ENCODE results near the gene OPN1LW. TPM values are rescaled to one million over a fixed set of nuclear protein-coding genes. Genes with fewer than 3 reads are reported as not detected.

The OPN1LW gene
- total RNA-seq, 1 experiment from 2014 or later = not detected

- no TSS peak for BruUV-seq (replicated peaks)
- ChIA-PET POLR2A (no interaction called here), RAD21 (ENCODE audit: low non-redundant PET in 1 of 2, low total read pairs in 2 of 2, uncharacterized antibody in 2 of 2, unreplicated experiment in 2 of 2) (no interaction called here), CTCF (no interaction called here)
- Histone ChIP-seq H4K20me1 (ENCODE audit: insufficient read depth) (no peaks in the 10 kb centered on the region), H3K4me3 (replicated peaks in 1 of 2; ENCODE audit: low read depth in 1 of 2, low read length in 2 of 2) (no peak overlapping the region), H3K27ac (ENCODE audit: low read depth, low read length) (no peak overlapping the region), H3K4me1 (ENCODE audit: control insufficient read depth in 1 of 2, insufficient read depth in 2 of 2, low read length in 2 of 2) (peaks cover 7 to 15% of the 10 kb centered on the region in 2 experiments; a peak in 2 of 4 replicates), H3K79me2 (ENCODE audit: insufficient read depth, low read length) (no peaks in the 10 kb centered on the region), H3K9ac (ENCODE audit: low read length) (no peak overlapping the region), H3K27me3 (ENCODE audit: insufficient read depth, low read length) (no peaks in the 10 kb centered on the region), H3K9me3 (ENCODE audit: control insufficient read depth in 1 of 2, insufficient read depth in 1 of 2, low read depth in 1 of 2, low read length in 2 of 2) (no peaks in the 10 kb centered on the region), H3K4me2 (ENCODE audit: low read length) (no peak overlapping the region), H2AFZ (ENCODE audit: low read depth, low read length, poor library complexity, severe bottlenecking) (no peak overlapping the region), H3K36me3 (ENCODE audit: control insufficient read depth in 1 of 2, insufficient read depth in 2 of 2, low read length in 2 of 2) (no peaks in the 10 kb centered on the region), H3K9me2 (ENCODE audit: insufficient read depth) (no peaks in the 10 kb centered on the region)
- ATAC-seq (no peak), DNase-seq (ENCODE audit: low read depth, low spot score) (no peak)
- no peak for TF ChIP-seq SIN3A (IDR thresholded peaks at IDR 0.05; ENCODE audit: low read depth)
- TF ChIP-seq TCF7L2 (IDR thresholded peaks at IDR 0.05; ENCODE audit: borderline replicate concordance, extremely low read depth, insufficient read depth, insufficient read length) = no peak
- TF ChIP-seq POLR2A (IDR thresholded peaks at IDR 0.05; ENCODE audit: borderline replicate concordance, extremely low read depth, insufficient read depth, insufficient read length) = no peak
- TF ChIP-seq, protein P1, sequence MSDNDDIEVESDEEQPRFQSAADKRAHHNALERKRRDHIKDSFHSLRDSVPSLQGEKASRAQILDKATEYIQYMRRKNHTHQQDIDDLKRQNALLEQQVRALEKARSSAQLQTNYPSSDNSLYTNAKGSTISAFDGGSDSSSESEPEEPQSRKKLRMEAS (IDR thresholded peaks at IDR 0.05) = no peak
- TF ChIP-seq EZH2phosphoT487 (IDR thresholded peaks at IDR 0.05; ENCODE audit: borderline replicate concordance) = no peak
- TF ChIP-seq ELF1 (IDR thresholded peaks at IDR 0.05; ENCODE audit: borderline replicate concordance, low read depth) = no peak
- intact Hi-C loops (cut with micrococcal nuclease) = no loop called here
Measured at GRCh38 chrX:154125391-154126040, 18.5 kb upstream of the OPN1LW start.

DNA sequence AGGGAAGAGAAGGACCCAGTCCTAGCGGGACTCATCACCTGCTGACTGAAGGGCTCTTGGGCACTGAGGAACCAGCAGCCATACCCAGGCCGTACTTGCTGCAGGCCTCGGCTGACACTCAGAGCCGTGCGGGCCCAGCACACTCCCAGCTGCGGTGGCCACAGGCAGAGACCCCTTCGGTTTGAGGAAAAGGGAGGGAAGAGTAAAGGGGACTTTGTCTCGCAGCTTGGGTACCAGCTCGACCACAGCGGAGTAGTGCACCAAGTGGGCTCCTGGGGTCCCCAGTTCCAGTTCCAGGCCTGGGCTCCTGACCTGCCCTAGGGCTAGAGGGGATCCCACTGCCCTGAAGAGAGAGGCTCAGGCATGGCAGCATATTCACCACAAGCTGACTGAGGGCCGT is 17.9 kb upstream of the OPN1LW start:
- TF ChIP-seq RAD21 (IDR thresholded peaks at IDR 0.05; ENCODE audit: low read depth) (no peak), ZNF274 (IDR thresholded peaks at IDR 0.05; ENCODE audit: low read depth, low read length) (no peak), SP1 (IDR thresholded peaks at IDR 0.05; ENCODE audit: low read depth) (no peak), EZH2 (IDR thresholded peaks at IDR 0.05) (no peak), CBX3 (IDR thresholded peaks at IDR 0.05; ENCODE audit: low read depth) (no peak), ZBTB33 (IDR thresholded peaks at IDR 0.05; ENCODE audit: extremely low read depth, insufficient replicate concordance, low read length) (no peak), ATF3 (IDR thresholded peaks at IDR 0.05) (no peak)
- no peak for DNase-seq (ENCODE audit: low read depth, low spot score)
- Histone ChIP-seq H3K9ac (ENCODE audit: low read length) (no peak overlapping the region), H3K9me2 (ENCODE audit: insufficient read depth) (no peaks in the 10 kb centered on the region), H3K27ac (ENCODE audit: low read depth, low read length) (no peak overlapping the region), H3K9me3 (ENCODE audit: control insufficient read depth in 1 of 2, insufficient read depth in 1 of 2, low read depth in 1 of 2, low read length in 2 of 2) (no peaks in the 10 kb centered on the region), H2AFZ (ENCODE audit: low read depth, low read length, poor library complexity, severe bottlenecking) (no peak overlapping the region), H3K79me2 (ENCODE audit: insufficient read depth, low read length) (no peaks in the 10 kb centered on the region), H3K4me3 (replicated peaks in 1 of 2; ENCODE audit: low read depth in 1 of 2, low read length in 2 of 2) (no peak overlapping the region), H4K20me1 (ENCODE audit: insufficient read depth) (no peaks in the 10 kb centered on the region), H3K36me3 (ENCODE audit: control insufficient read depth in 1 of 2, insufficient read depth in 2 of 2, low read length in 2 of 2) (no peaks in the 10 kb centered on the region), H3K4me1 (ENCODE audit: control insufficient read depth in 1 of 2, insufficient read depth in 2 of 2, low read length in 2 of 2) (peaks cover 7 to 15% of the 10 kb centered on the region in 2 experiments; a peak in 2 of 4 replicates), H3K4me2 (ENCODE audit: low read length) (no peak overlapping the region), H3K27me3 (ENCODE audit: insufficient read depth, low read length) (no peaks in the 10 kb centered on the region)
- no TSS peak for BruUV-seq (replicated peaks)
- no peak for ATAC-seq
- POLR2A ChIA-PET = no interaction called here
- CTCF ChIA-PET = no interaction called here
- intact Hi-C loops (cut with micrococcal nuclease) = no loop called here
- RAD21 ChIA-PET (ENCODE audit: low non-redundant PET in 1 of 2, low total read pairs in 2 of 2, uncharacterized antibody in 2 of 2, unreplicated experiment in 2 of 2) = no interaction called here
